IPS-NIHi7 (cell line): ENCODE data around the gene MXD4.

Experiments
- DNase-seq: peaks from one replicate; pipeline ENCODE4 v3.0.0; 2012; ENCODE audit warnings: mixed read lengths; ENCODE audit errors: extremely low spot score

Gene MXD4, protein sequence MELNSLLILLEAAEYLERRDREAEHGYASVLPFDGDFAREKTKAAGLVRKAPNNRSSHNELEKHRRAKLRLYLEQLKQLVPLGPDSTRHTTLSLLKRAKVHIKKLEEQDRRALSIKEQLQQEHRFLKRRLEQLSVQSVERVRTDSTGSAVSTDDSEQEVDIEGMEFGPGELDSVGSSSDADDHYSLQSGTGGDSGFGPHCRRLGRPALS

DNA sequence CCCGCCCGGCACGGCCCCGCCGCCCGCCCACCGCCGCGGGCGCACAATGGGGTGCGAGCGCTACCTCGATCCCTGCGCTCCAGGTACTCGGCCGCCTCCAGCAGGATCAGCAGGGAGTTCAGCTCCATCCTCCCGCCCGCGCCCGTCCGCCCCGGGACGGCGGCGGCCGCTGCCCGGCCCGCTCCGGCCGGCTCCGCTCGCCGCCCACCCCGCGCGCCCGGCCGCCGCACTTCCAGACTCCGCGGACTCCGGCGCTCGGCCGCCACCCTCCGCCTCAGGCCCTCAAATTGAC is at the start of gene MXD4:
Gene MXD4, minus strand, starts transcription at position 257 of the 292 bp plus-strand sequence. Its CDS starts 129 bp downstream, at position 128.
- no peak for DNase-seq

GRCh38 chr4:2306773-2307410 is 45.0 kb upstream of the MXD4 start:
- no peak for DNase-seq

DNA sequence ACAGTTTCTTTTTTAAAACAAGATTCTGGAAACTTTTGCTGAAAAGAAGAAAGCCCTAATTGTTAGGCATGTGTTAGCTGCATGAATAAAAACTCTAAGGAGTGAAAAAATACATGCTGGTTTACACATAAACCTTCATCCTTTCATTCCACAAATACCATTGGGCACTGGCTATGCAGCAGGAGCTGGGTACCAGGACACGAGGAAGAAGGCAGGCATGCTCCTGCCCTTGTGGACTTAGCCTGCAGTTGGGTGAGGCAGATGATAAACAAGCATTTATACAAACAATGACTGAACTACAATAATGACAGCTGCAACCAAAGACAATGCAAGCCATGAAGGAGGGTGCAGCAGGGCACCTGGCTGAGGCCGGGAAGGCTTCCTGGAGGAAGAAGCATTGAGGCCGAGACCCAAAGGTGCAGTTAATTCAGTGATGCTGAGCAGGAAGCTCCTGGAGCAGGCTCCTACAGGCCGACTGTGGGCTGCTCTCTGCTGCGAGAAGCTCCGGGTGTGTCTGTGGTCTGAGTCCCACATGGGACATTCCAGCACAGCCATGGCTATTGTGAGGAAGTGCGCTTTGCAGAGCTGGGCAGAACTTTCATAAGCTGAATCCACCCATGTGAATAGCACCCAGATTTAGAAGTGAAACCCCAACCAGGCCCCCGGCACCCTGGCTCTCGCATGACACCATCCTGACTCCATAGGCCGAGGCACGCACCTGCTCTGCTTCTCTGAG is 44.0 kb upstream of the MXD4 start:
- peak; percentile 7 for DNase-seq

DNA sequence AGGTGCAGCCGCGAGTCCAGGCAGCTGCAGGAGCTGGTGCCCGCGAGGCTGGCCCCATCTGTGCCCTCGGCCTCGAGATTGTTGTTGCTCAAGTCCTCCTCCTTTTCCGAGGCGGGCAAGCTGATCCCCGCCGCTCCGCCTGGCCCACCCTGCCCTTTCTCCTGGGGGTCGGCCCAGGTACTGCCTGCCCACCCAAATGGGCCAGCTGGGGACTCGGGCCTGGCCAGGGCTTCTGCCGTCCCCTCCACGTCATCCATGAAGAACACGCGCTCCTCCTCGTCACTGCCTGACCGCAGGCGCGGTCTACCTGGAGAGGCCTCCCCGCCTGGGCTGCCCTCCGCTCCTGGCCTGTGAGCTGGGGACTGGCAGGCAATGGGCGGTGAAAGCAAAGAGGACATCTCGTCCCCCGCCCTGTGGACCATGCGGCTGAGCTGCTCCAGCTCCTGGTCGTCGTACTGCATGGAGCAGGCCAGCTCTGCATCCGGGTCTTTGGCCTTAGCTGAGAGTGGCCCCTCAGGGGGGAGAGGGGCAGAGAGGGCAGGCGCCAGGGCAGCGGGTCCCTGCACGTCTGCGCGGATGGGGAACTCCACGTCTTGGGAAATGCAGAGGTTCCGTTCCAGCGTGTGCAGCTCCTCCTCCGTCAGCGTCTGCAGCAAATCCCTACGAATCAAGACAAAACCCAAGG is 43.1 kb upstream of the MXD4 start:
- DNase-seq, result peak; percentile 7

- DNase-seq, result peak; percentile 8
These were observed 42.5 kb upstream of the MXD4 start for GRCh38 chr4:2304321-2304876.

DNA sequence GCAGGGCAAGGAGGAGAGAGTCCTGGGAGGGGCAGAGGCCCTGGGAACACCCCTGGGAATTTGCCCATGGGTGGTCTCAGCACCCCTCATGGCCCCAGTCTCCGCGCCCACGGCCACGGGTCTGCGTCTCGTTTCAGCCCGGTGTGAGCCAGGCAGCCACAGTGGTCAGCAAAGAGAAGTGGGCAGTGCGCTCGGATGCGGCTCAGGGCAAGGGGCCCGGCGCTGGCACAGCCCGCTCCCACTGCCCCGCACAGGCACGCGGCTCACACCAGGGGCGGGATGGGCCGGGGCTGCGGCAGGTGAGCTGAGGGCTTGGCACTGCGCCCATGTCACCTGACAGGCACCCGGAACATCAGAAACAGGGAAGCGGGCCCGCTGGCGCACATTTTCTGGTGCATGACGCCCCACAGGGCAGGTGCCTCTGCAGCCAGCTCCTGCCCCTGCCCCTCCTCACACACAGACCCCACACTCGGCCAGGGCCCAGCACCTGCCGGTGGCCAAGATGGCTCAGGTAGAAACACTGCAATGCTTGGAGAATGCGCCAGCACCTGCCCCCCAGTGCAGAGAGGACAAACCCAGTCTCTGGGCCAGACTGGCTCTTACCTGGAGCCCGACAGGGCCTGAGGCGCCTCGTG is 41.9 kb upstream of the MXD4 start:
- DNase-seq, result no peak

DNA sequence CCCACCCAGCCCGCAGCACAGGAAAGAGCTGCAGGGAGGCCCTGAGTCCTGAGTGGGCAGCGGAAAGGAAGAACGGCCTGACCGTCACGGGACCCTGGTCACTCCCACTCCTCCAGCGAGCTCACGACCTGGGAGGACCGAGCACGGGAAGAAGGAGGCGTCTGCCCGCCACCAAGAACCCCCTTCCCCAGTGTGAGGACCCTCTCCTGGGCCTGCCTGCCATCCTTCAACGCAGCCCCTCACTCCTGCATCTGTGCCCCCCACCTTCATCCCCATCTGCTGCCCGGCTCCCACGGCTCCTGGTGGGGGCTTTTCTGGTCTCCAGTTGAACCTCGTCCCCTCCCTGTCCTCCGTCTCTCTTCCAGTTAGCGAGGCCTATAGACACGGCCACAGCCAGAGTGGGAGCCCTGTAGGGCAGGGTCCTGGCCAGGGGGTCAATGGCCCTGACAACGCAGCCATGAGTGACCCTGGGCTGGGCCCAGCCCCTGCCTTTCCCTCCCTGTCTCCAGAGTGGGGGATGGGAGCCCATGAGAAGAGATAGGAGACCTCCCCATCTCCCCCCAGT is 41.3 kb upstream of the MXD4 start:
- DNase-seq, result no peak

- no peak for DNase-seq
These were observed 40.6 kb upstream of the MXD4 start for GRCh38 chr4:2302387-2303119.

- no peak for DNase-seq
These were observed 39.9 kb upstream of the MXD4 start for GRCh38 chr4:2301806-2302205.

DNA sequence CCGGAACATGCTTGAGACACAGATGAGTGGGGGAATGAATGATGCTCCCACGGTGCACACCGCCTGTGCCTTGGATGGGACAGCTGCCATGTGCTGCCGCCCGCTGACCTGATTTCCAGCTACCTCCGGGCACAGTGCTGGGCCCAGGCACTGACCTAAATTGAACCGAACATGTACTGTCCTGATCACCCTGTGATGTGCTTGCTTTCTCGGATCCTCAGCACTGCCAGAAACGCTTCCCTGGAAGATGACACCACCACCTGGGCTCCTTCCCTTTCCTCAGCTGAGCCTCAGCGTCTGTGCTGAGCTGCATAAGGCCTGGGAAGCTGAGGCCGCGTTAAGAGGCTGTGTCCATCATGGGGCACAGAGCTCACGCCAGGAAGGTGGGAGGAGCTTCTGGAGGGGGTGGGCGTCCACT is 39.3 kb upstream of the MXD4 start:
- peak; percentile 10 for DNase-seq

DNA sequence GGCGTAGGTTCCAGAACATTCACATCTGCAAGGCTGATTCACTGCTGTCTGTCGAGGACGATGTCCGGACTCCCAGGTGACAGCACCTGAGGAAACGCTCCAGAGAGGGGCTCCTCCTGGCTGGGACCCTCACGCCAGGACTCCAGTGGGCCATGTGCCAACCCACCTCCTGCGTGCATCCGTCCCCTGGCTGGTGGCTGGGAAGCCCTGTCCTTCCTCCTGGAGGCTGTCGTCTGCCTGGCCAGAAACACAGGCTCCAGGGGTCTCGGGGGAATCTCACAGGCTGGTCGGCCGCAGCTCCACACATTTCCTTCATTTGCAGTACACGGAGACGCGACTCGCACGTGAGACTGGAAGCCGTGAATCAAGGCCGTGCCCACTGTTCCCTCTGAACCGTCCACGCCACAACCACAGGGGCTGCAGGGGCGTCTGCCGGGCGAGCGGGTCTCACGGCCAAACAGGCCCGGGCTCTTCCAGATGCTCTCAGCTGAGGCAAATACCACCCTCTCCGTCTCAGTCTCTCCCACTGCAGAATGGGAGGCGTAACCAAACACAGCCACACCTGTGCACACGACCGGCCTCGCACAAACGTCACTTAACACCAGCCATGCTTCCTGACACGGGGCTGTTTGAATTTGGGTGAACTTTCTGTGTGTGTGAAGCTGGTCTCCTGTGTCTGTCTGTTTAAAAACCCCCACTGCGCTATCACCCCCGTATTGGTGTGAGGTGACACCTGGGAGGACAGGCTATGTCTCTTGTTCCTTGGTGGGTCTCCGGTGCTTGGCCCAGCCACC is 38.7 kb upstream of the MXD4 start:
- peak; percentile 8 for DNase-seq

GRCh38 chr4:2299794-2300193 is 37.9 kb upstream of the MXD4 start:
- no peak for DNase-seq

- DNase-seq, result no peak
These were observed 36.7 kb upstream of the MXD4 start for GRCh38 chr4:2298532-2298991.

GRCh38 chr4:2297606-2298531 is 36.0 kb upstream of the MXD4 start:
- no peak for DNase-seq

GRCh38 chr4:2296631-2297601 is 35.0 kb upstream of the MXD4 start:
- no peak for DNase-seq

DNA sequence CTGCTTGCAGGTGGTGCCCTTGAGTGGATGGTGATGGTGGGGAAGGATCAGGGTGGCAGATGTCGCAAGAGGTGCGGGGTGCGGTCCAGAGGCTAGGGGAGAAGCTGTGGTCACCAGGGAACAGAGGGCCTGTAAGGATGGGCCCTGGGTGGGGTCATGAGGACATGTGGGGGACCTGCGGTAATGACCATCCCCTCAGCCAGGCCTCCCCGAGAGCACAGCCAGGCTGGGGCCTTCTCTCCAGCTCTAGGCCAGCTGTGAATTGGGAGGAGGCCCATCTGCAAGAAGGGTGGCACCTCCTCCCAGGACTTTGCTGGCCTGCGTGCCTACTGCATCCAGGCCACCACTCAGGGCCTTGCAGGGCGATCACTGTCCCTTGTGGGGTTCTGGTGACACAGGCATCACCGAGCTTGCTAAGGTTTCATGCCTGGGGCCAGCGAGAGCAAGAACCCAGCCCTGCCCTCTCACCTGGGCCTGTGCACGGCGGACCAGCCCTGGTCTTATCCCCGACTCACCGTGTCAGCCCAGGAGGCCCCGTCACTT is 34.1 kb upstream of the MXD4 start:
- no peak for DNase-seq

GRCh38 chr4:2295500-2295899 is 33.6 kb upstream of the MXD4 start:
- DNase-seq, result no peak
